Fibroblast of skin of right biceps (primary cell): ENCODE results near the gene GPR156.

Experiments used
- DNase-seq: peaks from one replicate; pipeline ENCODE4 v3.0.0-alpha.2; 2013

The GPR156 gene

DNA sequence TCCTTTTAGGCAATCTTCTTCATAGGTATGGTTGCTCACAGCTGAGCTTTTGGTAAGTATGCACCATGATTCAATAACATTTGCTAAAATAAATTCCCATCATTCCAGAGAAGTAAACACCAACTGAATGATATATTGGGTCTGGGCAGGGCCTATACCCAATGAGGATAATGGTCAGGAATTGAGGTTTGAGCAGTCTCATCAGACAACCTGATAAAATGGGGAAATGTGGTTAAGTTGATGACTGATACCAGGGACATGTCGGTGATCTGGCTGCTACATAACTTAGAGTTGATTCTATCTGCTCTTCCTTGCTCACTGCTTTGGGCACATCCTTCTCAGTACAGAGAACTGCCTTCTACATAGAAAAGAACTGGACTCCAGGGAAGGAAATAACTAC, 92.9 kb downstream of the GPR156 start:
- DNase-seq: peak; percentile 77

DNA sequence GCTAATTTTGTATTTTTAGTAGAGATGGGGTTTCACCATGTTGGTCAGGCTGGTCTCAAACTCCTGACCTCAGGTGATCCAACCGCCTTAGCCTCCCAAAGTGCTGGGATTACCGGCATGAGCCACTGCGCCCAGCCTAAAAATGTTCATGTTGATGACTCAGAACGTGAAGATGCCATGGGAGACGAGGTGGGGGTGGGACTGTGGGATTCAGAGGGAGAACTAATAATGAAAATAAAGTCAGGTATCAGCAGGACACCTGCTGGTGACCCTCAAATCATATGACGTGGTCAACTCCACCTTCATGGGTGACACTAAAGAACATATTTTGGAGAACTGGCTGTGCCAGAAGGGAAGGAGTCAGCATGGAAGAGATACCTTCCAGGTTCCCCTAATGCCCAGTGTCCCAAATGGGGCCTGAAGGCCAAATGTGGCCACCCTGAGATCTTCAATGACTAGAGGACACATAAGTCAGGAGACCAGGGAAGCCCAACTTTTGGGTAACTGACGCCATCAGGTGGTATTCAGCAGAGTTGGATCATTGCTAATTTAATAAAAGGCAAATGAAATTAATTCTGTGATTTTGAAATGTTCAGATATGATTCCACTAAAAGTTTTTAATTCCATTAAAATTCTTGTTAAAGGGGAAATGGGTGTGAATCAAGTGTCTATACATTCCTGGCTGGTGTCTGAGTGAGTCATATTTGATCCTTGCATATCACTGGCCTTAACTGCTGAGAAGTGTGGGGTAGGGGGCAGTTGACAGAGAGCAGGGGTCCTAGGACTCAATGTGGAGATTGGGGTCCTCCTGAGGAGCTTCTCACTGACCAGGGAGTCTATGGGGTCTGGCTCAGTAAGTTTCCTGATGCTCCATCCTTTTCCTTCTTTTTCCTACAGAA, 102.2 kb downstream of the GPR156 start:
- DNase-seq: peak; percentile 65

DNA sequence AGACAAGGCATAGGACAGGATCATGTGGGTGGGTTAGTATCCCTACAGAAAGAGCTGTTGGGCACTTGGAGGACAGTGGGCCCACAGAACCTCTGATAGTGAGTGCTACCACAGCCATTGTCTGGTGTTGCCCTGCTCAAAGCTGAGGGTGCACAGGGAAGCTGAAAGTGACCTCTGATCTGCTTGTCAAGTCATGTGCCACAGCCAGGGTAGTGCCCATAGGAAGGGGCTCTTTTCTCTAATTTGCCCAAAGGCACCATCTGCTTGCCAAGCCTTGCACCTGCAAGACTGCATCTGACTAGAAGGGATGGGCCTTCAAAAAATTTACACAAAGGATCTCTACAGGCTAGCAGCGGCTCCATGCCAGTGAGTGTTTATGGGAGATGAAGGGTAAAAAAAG, 103.4 kb downstream of the GPR156 start:
- DNase-seq: no peak

DNA sequence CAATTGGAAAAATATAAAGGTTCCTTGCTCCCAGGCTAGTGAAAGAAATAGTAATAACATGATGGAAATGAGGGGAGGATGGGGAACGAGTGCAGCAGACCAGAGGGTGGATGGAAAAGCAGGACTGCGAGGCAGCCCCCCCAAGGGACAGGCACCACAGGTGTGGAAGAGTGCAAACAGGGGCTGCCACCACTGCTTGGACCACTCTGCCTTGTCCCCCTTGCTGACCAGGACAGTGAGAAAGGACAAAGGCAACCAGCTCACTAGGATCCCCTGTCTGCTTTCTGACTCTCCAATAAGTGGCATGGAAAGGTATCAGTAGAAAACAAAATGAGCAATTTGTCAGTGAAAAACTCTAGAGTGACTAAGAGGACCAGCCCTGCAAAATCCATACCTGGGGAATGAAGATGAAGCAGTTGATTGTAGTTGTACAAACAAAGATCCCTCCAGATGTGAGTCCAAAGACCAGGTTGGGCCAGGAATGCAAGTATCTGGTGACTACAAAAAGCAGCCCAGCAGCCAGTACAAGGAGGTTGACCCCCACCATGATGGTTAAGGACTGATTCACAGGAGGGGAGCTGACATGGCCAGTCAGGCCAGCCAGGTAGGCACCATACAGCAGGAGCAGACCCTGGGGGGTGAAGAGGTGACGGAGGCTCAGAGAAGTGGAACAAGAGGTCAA, 104.2 kb downstream of the GPR156 start:
- no peak for DNase-seq

DNA sequence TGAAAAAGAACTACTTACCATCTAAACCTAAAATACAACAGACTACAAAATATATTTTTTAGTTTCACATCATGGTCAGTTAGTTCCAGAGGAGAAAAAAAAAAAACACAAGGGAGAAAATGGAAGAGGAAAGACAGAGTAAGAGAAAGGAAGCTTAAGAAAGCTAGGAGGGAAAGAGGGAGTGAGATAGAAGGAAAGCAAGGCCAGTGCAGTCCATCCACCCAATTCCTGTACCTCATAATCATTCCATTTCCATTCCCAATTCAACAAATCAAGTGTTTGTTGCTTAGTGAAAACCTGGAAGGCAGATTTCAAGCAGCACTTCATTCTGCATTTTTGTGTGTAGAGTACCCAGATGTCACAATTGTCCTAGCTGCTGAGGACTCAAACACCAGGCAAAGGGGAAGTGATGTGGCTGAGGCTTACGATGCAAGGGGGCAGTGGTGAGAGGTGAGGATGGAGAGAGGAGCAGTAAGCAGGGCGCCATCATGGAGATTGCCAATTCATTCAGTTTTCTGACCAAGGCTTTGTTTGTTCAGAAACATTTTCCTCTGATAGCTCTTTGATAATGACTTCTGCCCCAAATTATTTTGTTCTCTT, 107.2 kb downstream of the GPR156 start:
- peak; percentile 56 for DNase-seq

DNA sequence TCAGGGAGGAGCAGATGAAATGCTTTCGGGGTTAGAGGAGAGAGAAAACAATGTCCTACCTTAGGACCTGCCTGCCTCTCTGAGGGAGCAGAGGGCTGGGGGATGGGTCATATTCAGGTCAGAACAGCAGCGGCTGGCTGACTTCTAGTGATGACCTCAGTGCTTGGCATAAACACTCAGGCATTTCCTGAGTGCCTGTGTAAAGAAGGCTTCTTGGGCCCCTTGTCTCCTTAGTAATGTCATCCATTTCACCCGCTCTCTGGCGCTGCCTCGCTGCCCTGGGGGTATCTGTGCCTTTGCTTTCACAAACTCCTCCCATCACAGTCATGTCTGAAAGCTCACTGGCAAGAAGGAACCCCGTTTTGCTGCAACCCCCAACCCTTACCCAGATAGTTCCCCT, 107.9 kb downstream of the GPR156 start:
- peak; percentile 93 for DNase-seq

DNA sequence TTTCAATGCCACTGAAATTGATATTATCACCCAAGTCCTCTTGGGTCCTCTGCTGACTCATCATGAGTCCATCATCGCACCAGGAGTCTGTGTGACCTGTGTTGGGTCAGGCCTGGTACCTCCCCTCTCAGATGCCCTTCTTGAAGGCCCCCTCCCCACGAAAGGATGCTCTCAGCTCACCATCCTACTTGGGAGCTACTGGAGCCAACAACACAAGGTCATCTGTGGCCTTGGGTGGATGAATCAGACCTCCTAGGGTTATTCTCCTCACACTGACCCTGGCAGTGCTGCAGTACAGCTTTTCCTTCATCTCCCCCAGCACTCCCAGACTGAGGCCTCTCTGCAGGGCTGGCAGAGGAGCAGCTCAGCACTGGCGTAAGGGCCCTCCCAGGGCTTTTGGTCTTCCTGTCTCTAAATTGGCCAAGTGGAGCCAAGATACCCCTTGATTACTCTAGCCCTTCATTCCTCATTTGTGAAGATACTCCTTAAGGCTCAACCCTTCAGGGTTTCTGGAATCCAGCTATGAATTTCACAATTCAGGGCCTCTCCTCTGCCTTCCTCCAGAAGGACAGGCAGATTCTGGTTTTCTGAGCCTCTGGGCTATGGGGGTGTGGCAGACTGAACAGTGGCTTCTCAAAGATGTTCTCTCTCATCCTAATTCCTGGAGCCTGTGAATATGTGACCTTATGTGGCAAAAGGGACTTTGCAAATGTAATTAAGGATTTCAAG, 110.0 kb downstream of the GPR156 start:
- DNase-seq: no peak

DNA sequence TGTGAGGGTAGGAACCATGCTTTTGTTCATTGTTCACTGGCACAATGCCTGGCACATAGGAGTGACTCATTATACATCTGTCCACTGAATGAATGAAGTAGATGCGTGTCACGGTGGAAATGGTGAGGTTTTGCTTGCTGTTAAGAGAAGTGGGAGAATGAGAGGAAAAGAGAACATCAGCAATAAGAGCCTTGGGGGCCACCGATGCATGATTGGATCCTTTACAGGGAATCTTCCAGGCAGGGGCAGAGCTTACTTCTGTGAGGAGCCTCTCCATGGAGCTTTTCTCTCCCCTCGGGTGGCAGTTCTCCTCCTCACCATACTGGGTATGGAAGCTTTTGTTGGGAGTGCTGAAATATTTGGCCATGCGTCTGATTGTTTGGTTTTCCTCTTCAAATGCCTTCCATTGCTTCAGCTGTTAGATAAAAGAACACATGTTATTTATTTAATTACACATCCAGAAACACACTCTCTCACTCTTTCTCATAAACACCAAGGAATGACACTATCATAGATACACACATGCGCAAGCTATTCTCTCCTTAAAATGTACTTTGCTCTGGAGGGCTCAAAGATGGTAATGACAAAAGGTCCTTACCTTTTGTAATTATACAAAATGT, 111.9 kb downstream of the GPR156 start:
- DNase-seq: no peak

DNA sequence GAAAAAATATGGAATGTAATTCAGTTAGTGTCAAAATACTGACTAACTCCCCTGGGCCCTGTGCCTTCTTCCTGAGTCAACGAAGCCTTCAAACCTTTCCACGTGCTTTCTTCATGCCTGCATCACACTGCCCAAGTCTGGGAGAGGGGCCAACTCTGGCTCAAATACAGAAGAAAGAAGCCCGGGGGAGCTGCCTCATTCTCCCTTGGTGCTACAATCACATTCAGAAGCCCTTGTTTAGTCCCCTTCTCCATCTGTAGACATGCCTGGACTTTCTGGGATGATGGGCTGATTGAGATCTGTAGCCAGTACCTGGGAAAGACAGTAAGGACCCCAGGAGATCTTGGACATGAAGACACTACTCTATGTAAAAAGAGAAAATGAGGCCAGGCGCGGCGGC, 113.0 kb downstream of the GPR156 start:
- DNase-seq: peak; percentile 87

DNA sequence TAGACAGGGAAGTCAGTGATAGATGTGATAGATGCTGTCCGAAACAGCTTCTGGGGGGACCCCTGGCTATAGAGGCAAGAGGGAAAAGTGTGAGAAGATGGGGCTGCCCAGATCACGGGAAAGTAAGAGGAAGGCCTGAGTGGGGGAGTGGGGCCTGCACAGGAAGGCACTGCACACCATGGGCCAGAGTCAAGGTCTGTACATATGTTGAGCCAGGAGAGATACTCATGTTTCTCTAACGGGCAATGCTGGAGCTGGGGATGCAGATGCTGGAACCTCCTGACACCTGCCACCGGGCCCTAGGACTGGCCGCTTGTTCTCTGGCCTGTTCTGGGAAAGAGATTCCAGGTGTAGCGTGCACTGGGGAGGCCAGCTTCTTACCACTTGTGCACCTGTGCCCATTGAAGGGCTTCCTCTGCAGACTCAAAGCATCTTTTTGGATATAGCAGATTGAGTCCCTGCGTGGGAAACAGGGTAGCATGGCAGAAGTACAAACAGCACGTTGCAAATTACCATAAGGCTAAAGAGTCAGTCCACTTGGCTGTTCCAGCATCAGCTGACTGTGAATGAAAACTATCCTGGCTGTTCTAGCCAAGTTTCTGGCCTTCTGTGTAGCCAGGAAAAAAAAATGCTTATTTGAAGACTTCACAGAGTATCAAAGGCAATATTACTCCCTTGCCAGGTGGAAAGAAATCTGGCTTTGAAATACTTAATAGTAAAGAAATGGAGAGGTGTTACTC, 113.7 kb downstream of the GPR156 start:
- DNase-seq: no peak

DNA sequence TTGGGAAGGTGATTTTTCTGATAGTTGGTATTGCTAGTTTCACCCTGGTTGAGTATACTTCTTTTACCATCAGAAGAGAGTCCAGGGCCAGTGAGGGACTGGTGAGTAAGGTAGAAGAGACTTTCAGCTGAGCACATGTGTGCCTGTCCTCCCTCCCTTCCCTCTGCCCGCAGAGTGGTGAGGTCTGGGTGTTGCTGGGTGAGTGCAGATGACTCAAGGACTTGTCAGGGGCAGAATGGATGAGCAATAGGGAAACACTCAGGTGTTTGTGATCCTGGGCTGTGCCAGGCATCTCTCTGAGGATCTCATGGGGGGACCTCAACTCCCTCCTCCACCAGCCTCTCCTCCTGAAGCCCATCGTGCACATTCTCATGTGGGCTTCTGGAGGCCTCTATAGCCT, 114.8 kb downstream of the GPR156 start:
- DNase-seq: peak; percentile 81

DNA sequence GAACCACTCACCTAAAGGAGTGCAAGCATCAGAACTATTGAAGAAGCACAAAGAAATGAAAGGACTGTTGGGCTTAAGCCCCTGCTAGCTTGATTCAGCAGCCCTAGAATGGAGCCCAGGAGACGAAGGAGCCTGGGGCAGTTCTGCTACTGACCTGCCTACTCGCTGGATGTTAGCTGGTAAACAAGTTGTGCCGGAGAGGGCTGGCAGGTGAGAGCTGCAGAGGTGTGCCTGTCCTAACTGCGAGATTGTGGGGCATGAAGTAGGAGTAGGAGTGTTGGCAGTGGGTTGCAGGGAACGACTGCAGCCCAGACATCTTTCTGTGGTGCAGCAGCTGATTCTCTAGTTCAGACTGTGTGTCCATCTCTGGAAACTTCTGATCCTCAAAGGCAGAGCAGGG, 115.6 kb downstream of the GPR156 start:
- DNase-seq: no peak

DNA sequence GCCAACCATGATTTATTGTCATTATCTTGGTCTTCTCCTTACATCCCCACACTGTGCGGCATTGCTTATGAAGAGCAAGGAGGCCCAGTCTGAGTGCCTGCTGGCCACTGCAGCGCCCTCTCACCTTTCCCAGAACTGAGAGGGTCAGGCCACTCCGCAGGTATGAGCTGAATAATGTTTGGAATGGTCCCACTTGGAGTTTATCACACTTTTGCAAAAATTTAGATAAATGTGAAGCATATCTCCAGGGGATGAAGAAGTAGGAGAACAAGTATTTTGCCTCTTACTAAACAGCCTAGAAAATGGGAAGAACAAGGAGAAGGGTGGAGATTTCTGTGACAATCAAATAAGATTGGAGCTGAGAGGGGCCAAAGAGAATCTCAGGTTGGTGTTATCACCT, 116.4 kb downstream of the GPR156 start:
- no peak for DNase-seq

DNA sequence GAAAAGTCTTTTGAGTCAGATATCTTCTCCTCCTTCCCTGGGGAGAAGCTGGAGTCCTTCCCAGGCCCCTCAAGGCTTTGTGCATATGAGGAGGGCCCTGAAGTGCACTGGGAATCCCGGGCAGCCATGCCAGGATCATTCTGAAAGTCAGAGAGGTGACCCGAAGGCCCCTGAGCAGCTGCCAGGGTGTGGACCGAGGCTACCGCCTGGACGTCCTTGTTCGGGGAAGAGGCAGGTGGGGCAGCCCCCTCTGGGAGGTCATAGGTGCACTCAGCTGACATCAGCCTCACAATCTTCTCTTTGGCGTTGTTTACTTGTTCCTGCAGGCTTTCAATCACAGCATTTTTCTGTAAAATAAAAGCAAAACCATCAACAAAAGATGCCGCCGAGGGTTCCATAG, 117.0 kb downstream of the GPR156 start:
- DNase-seq: no peak

DNA sequence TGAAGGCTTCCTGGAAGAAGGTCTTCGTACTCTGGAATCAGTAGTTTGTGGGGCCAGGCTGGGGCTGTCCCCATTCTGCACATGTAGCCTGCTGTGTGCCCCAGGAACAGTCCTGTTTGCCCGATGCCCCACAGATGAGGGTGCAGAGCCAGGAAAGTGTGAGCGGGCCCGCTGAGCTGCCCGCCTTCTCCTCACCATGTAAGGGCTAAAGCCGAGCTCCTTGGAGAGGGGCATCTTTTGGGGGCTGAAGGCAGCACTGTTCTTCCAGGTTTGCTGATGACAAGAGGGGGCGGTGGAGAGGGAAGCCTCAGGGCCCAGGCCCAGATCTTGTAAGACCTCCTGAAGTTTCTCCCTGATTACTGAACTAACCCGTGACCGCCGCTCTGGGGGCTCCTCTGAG, 117.5 kb downstream of the GPR156 start:
- DNase-seq: no peak

DNA sequence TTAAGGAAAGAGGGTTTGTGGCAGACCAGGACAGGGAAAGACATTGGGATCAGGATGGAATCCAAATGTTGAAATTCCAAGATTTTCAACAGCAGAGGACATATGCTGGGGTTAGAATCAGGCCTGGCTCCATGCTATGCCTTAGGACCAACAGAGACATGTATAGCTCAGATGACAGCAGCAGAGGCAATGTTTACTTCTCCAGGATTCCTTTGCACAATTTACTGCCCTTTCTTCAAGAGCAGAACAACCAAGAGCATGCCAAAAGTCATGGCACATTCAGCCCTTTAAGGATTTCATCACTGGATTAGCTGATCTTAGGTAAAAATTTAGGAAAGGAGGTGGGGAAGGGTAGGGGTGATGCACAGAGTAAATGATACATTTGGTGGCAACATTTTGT, 121.2 kb downstream of the GPR156 start:
- DNase-seq: no peak

DNA sequence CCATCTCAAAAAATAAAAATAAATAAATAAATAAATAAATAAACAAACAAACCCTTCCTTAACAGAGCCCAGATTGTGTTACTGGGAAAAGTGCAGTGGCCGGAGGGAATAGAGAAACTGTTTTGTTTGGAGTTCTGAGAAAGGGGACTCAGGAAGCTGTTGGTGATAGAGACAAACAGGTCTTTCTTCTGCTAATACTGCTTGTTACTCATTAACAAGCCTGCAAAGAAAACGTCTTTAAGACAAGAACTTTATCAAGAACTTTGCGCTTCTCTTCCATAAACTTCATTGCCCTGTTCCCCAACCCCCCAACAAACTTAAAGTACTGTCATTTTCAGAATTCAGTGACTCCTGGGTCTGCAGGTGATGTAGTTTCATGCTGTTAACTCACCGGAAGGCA, 122.0 kb downstream of the GPR156 start:
- no peak for DNase-seq

DNA sequence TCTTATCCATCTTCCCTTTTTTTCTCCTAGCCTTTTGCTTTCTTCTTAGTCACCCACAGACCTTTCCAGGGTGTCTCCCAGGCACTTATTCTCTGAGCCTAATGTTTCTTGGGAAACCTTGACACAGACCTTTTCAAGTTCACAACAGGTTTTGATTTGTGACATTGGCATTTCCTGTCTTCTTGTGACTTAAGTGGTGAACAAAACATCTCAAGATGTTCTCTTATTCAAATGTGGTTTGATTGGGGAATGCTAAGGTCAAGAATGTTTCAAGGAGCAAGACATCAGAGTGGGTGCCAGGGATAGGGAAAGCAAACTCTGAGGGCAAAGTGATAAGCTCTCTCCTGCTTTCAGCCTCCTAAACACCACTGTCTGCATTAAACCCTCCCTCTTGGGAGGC, 122.6 kb downstream of the GPR156 start:
- peak; percentile 82 for DNase-seq

DNA sequence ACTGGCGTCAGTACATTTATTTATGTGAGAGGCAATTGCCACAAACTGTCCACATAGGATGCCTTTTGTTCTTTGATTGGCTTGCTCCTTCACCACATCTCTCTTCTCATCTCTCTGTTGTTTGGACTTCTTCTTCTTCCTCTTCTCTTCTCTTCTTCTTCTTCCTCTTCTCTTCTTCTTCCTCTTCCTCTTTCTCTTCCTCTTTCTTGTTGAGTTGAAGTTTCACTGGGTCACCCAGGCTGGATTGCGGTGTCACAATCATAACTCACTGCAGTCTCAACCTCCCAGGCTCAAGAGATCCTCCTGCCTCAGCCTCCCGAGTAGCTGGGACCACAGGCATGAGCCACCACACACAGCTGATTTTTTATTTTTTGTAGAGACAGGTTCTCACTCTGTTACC, 123.1 kb downstream of the GPR156 start:
- DNase-seq: no peak

DNA sequence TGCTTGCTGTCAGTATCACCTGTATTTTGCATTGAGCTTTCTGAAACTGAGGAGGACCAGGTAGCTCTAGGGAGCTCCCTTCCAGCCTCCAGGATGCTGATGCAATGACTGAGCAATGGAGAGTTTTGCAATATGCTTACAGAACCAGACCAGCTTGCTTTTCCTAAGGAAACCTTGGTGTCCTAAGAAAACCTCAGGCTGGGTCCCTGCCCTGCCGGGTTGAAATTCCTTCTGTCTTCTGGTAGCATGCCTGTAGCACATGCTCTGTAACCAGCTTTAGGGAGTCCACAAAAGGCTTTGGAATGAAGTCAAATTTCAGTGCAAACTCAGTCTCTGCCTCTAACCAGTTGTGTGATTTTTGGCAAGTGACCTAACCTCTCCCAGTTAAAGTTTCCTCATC, 125.0 kb downstream of the GPR156 start:
- DNase-seq: peak; percentile 99

DNA sequence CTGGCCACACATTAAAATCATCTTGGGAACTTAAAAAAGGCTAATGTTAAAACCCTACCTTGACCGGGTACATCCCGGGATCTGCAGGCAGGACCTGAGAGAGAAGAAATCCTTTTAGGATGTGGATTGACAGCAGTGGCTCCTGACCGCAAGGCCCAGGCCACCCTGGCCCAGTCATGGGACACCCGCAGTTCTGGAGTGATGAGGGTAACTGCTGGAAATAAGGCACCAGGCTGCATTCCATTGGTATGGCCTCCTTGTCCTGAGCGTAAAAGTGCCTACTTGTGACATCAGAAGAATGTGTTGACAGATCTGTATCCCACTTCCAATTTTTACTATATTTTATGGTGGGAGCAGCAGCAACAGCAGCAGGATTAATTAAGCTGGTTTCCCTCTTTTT, 127.3 kb downstream of the GPR156 start:
- no peak for DNase-seq

DNA sequence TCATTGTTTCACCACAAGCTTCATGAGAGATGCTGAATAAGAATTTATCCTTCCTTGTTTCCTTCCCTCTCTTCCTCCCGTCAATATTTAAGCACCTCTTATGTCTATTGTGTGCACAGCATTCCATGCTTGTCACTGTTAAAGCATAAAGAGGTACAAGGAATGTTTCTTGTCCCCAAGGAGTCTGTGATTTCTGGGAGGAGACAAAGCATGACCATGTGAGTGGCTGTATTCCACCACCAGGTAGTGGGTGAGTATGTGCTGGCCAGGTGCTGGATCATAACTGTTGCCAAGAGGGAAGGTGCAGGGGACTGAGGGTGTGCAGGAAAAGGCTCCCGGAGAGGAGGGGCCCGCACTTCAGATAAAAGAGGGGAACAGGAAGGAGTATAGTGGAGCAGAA, 127.9 kb downstream of the GPR156 start:
- no peak for DNase-seq
